GM19467 (cell line): ENCODE data around the gene CELA2A.
"Not testable (repeated sequence)": the region's sequence is repeated elsewhere in the genome, so short reads cannot be mapped to it uniquely, and the experiment has no call there.

ENCODE experiments used
- ATAC-seq: cut with Tn5 transposase; IDR thresholded peaks from one replicate; pipeline ENCODE4 v1.9.1; 2021; ENCODE audit warnings: mild to moderate bottlenecking, moderate library complexity; ENCODE audit not compliant: unreplicated experiment

CELA2A gene

GRCh38 chr1:15492596-15492995 lies 36.1 kb downstream of the CELA2A start:
- ATAC-seq, result no peak

GRCh38 chr1:15493869-15494390 lies 37.4 kb downstream of the CELA2A start:
- no peak for ATAC-seq

GRCh38 chr1:15500184-15501178 lies 43.9 kb downstream of the CELA2A start:
- no peak for ATAC-seq

- no peak for ATAC-seq
These were observed 44.9 kb downstream of the CELA2A start for GRCh38 chr1:15501208-15502032.

GRCh38 chr1:15504436-15504835 lies 47.9 kb downstream of the CELA2A start:
- no peak for ATAC-seq

- ATAC-seq, result no peak
These were observed 50.3 kb downstream of the CELA2A start for GRCh38 chr1:15506831-15507230.

- ATAC-seq, result no peak
These were observed 50.7 kb downstream of the CELA2A start for GRCh38 chr1:15507278-15507677.

- no peak for ATAC-seq
These were observed 52.4 kb downstream of the CELA2A start for GRCh38 chr1:15508700-15509487.

GRCh38 chr1:15509586-15509985 lies 53.1 kb downstream of the CELA2A start:
- no peak for ATAC-seq

GRCh38 chr1:15510611-15511405 lies 54.3 kb downstream of the CELA2A start:
- ATAC-seq, result no peak

- no peak for ATAC-seq
These were observed 56.7 kb downstream of the CELA2A start for GRCh38 chr1:15513192-15513591.

- no peak for ATAC-seq
These were observed 57.4 kb downstream of the CELA2A start for GRCh38 chr1:15513919-15514318.

GRCh38 chr1:15514557-15514956 lies 58.0 kb downstream of the CELA2A start:
- not testable (repeated sequence) for ATAC-seq

- no peak for ATAC-seq
These were observed 58.6 kb downstream of the CELA2A start for GRCh38 chr1:15515022-15515663.

- no peak for ATAC-seq
These were observed 63.1 kb downstream of the CELA2A start for GRCh38 chr1:15519625-15520024.

- ATAC-seq, result not testable (repeated sequence)
These were observed 64.8 kb downstream of the CELA2A start for GRCh38 chr1:15521206-15521906.
